AG04450 (cell line): ENCODE measurements around the gene OR5B21. TPM values are rescaled to one million over a fixed set of nuclear protein-coding genes. Genes with fewer than 3 reads are reported as not detected.

Experiments
- CTCF ChIA-PET: fragments of 300-600, 350-600 bp; formaldehyde crosslinking; extraction: SDS; loops from one replicate; lab custom pipeline; 2022; ENCODE audit warnings: antibody characterized with exemption, inconsistent platforms; lab: Charles Lee
- POLR2A ChIA-PET: fragments of 350-600 bp; formaldehyde crosslinking; extraction: SDS; loops from one replicate; lab custom pipeline; 2021; ENCODE audit warnings: antibody characterized with exemption, inconsistent platforms; lab: Yijun Ruan, JAX
- DNase-seq: peaks from one replicate; pipeline ENCODE4 v3.0.0-alpha.2; 2011; ENCODE audit warnings: low read depth, low spot score
- H3K27ac ChIP-seq: one replicate; pipeline ENCODE4 v1.5.1; 2012; ENCODE audit warnings: low read depth, low read length, control low read depth
- H3K27me3 ChIP-seq: one replicate; pipeline ENCODE4 v1.6.0; 2012; ENCODE audit warnings: low read length; ENCODE audit not compliant: control insufficient read depth, insufficient read depth
- H3K4me3 ChIP-seq: 2 replicates; pipeline ENCODE4 v1.5.1; 2011; ENCODE audit warnings: mild to moderate bottlenecking, low read depth, low read length, control low read depth
- H3K9me3 ChIP-seq: 2 replicates; pipeline ENCODE4 v1.5.1; 2012; ENCODE audit warnings: low read length; ENCODE audit not compliant: control insufficient read depth, insufficient read depth
- CTCF ChIP-seq: IDR thresholded peaks from 2 replicates; pipeline ENCODE4 v1.5.1; 2011; ENCODE audit warnings: low read depth, low read length, control low read depth, inconsistent platforms
- polyA plus RNA-seq: library from polyadenylated mRNA; depleted of rRNA; stranded (reverse); fragments of >200 nt; gene quantifications from 2 replicates; pipeline ENCODE4 v1.2.3, GENCODE V29; 2011

The OR5B21 gene
- polyA plus RNA-seq, 1 experiment, result not detected

- ChIA-PET CTCF (no interaction called here), POLR2A (no interaction called here)
- Histone ChIP-seq H3K27me3 (no peaks in the 10 kb centered on the region), H3K9me3 (no peaks in the 10 kb centered on the region), H3K27ac (no peak overlapping the region), H3K4me3 (no peak overlapping the region)
- no peak for TF ChIP-seq CTCF
- DNase-seq, result no peak
Observed at GRCh38 chr11:58490827-58491226, 17.1 kb downstream of the OR5B21 start.

DNA sequence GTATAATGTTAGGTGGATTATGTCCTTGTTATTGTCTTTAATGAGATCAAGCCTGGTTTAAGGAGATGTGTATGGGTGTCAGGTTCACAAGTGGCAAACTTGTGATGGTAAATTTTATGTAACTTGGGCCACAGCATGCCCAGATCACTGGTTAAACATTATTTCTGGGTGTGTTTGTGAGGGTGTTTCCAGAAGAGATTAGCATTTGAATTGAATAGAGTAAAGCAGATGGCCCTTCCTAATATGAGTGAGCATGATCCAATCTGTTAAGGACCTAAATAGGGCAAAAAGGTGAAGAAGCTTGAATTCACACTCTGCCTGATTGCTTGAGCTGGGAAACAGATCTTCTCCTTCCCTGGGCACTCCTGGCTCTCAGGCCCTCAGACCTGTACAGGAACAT, 20.7 kb downstream of the OR5B21 start:
- ChIA-PET POLR2A (no interaction called here), CTCF (interaction anchor here (0.6 kb wide), 1 partner anchor 843 kb away, joined by 4 read pairs; no protein-coding TSS in a partner anchor)
- no peak for TF ChIP-seq CTCF
- Histone ChIP-seq H3K9me3 (no peaks in the 10 kb centered on the region), H3K27me3 (no peaks in the 10 kb centered on the region), H3K4me3 (no peak overlapping the region), H3K27ac (no peak overlapping the region)
- no peak for DNase-seq

DNA sequence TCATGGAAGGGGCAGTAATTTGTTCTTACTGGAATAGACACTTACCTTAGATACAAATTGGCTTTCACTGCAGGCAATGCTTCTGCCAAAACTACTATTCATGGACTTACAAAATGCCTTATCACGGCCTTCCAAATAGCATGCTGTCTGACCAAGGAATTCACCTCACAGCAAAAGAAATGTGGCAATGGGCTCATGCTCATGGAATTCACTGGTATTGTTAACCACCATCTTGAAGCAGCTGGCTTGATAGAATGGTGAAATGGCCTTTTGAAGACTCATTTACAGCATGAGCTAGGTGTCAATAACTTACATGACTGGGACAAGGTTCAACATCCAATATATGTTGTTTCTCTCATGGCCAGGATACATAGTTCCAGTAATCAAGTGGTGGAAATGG, 21.9 kb downstream of the OR5B21 start:
- Histone ChIP-seq H3K9me3 (no peaks in the 10 kb centered on the region), H3K27me3 (no peaks in the 10 kb centered on the region), H3K27ac (no peak overlapping the region), H3K4me3 (no peak overlapping the region)
- TF ChIP-seq CTCF, result no peak
- no peak for DNase-seq
- CTCF ChIA-PET, result no interaction called here
- POLR2A ChIA-PET, result no interaction called here

GRCh38 chr11:58471892-58472291, 36.0 kb downstream of the OR5B21 start:
- CTCF ChIA-PET, result no interaction called here
- POLR2A ChIA-PET, result interaction anchor here (0.7 kb wide), 2 partner anchors 67 to 1011 kb away, joined by 3 to 6 read pairs; partner anchors contain the start of gene RTN4RL2
- Histone ChIP-seq H3K27ac (no peak overlapping the region), H3K9me3 (peaks cover 4% of the 10 kb centered on the region), H3K4me3 (no peak overlapping the region), H3K27me3 (no peaks in the 10 kb centered on the region)
- no peak for TF ChIP-seq CTCF
- DNase-seq, result no peak

DNA sequence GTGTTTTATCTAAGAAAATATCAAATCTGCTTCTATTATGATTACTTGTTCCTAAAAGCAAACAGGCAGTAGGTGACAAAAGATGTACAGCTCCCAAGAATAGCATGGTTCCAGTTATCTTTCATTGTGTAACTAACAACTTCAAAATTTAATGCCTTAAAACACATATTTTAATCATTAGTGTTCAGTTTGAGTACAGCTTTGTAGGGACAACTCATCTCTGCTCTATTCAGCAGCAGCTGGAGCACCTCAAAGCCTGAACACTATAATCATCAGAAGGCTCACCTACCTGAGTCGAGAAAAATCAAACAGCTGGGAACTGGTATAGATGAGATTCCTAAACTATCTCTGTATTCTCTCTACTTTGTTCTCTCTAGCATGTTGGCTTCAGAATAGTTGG, 41.6 kb downstream of the OR5B21 start:
- Histone ChIP-seq H3K4me3 (no peak overlapping the region), H3K27ac (no peak overlapping the region), H3K27me3 (no peaks in the 10 kb centered on the region), H3K9me3 (peaks cover 4% of the 10 kb centered on the region)
- ChIA-PET POLR2A (no interaction called here), CTCF (no interaction called here)
- no peak for DNase-seq
- no peak for TF ChIP-seq CTCF
